Stimulated activated CD8-positive, alpha-beta memory T cell treated with anti-CD3 and anti-CD28 coated beads, Interleukin-2, amount 100 ng/mL, for 1 hour (primary cell): Measurements from ENCODE around the gene ARHGAP6.

ENCODE experiments used
- DNase-seq, 2 donors: peaks; one replicate each; pipeline ENCODE4 v3.0.0-alpha.2; 2020; ENCODE audit warnings: low read depth in 2 of 2

The ARHGAP6 gene

DNA sequence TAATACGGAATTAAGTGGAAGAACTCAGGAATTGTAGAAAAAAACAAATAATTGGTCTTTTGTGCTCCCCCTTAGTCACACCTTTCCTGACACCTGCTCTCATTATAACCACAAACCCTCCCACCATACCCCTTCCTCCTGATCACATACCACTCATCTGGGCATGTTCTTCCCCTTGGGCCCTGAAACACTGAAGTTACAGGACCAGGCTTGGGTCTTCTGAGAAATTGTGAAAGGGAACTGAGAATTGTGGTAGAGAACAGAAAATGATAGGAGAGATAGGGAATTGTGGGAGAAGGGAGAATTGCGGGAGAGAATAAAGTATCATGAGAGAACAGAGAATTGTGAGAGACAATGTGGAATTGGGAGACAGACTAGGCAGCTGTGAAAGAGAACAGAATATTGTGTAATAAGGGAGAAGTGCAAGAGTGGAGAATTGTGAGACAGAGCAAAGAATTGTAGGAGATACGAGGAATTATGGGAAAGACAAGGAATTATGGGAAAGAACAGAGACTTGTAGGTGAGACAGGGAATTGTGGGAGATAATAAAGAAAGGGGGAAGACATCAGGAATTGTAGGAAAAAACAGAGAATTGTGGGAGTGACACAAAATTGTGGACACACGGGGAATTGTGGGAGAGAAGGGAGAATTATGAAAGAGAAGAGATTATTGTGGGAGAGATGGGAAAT lies 557.3 kb downstream of the ARHGAP6 start:
- DNase-seq, result no peak

DNA sequence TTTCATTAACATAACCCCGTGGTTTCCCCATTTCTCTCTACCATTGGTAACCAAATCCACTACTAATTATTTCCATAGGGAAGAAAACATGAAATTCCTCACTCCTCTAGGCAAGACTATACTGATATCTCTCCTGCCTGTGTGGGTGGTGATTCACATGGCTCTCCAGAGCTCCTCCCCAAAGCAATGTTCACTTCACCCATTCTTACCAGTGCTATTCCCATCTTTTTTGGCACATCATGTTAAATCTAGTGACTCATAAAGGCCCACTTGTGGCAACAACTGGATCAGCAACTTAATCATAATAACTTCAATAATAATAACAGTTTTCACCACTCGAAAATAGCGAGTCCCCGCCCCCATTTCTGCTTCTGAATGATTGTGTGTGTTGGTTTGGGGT lies 560.6 kb downstream of the ARHGAP6 start:
- no peak for DNase-seq

GRCh38 chrX:11103751-11104150 lies 562.0 kb downstream of the ARHGAP6 start:
- no peak for DNase-seq

- no peak for DNase-seq
These were observed 562.7 kb downstream of the ARHGAP6 start for GRCh38 chrX:11103006-11103405.

DNA sequence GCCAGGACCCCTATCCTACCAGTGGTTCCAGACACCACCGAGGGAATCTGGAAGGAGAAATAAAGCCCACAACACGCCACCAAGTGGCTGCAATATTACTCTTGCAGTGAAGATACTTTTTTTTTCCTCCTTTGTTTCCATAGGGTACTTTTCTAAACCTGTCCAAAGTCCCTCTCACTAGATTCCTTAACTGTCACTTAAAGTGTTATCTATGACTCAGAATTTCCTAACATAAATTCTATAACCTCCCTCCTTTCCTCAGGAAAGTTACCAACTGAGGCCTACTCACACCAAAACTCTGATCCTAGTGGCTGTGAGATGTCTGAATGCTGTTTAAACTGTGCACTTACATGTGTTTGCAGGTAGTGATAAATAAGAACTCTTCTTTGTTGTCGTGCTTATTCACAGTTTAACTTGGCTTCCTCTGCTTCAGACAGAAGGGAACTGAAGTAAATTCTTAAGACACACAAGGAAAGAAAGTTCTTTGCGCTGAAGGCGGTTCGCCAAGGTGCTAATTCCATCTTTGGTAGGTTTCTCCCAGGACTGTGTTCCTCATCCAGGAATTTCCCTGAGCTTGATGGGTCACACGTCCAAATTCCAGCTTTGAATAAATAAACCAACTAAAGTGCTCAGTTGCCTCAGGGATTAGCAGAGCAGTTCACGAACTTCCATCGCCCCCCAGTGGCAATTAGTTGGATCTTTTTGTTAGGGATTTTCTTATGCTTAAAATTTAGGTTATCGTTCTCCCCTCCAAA lies 565.3 kb downstream of the ARHGAP6 start:
- no peak for DNase-seq

DNA sequence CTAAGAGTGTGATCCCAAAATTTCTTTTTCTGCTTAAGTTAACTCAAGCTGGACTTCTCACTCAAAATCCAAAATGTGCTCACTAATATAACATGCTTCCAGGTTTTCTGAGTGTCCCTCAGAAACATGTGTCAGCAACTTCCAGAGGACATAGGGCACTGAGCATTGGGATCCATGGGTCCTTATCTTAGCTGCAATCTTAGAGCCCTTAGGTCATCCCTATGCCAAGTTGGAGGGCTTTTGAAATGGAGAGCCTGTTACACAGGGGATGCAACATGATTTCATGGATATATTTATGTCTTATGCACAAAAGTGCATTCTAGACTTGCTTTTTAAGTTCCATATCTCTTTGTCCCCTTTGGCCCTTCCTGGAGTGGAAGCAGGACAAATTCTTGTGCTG lies 566.3 kb downstream of the ARHGAP6 start:
- DNase-seq, result no peak

GRCh38 chrX:11097933-11098332 lies 567.8 kb downstream of the ARHGAP6 start:
- no peak for DNase-seq

DNA sequence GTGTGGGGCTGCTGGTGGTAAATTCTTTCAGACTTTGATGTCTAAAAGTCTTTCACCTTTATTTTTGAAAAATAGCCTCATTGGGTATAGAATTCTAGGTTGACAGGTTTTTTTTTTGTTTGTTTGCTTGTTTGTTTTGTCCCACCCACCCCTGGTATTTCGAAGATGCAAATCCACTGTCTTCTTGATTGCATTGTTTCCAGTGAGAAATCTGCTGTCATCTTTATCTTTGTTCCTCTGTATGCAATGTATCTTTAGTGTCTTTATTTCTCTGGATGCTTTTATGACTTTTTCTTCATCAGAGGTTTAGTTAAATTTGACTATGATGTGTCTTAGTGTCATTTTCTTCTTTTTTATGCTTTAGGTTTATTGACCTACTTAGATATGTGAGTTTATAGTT lies 575.9 kb downstream of the ARHGAP6 start:
- DNase-seq, result no peak
